HepG2 (cell line): ENCODE data around the gene AARSD1. TPM values are rescaled to one million over a fixed set of nuclear protein-coding genes. Genes with fewer than 3 reads are reported as not detected.

Experiments used
- CCDC6 ChIP-seq: sonication (generic); formaldehyde crosslinking; IDR thresholded peaks from 2 replicates; pipeline ENCODE4 v1.8.1; 2022; ENCODE audit warnings: mild to moderate bottlenecking, missing genetic modification reagents, moderate library complexity
- DR1 ChIP-seq: sonication (generic); formaldehyde crosslinking; IDR thresholded peaks from 2 replicates; pipeline ENCODE4 v1.8.0; 2021; ENCODE audit warnings: mild to moderate bottlenecking, missing genetic modification reagents, inconsistent platforms
- GPBP1L1 ChIP-seq: sonication (generic); formaldehyde crosslinking; IDR thresholded peaks from 2 replicates; pipeline ENCODE4 v1.5.0; 2020; ENCODE audit warnings: mild to moderate bottlenecking, missing genetic modification reagents
- IRX3 ChIP-seq: sonication (generic); formaldehyde crosslinking; IDR thresholded peaks from 2 replicates; pipeline ENCODE4 v1.8.1; 2023; ENCODE audit warnings: mild to moderate bottlenecking, low read depth, missing genetic modification reagents, borderline replicate concordance
- KAT7 ChIP-seq: IDR thresholded peaks from 2 replicates; pipeline ENCODE4 v1.6.1; 2018; ENCODE audit warnings: borderline replicate concordance, missing compliant biosample characterization
- KLF11 ChIP-seq: IDR thresholded peaks from 2 replicates; pipeline ENCODE4 v1.6.1; 2016; ENCODE audit warnings: missing compliant biosample characterization
- KLF15 ChIP-seq: sonication (generic); formaldehyde crosslinking; IDR thresholded peaks from 2 replicates; pipeline ENCODE4 v1.8.1; 2023; ENCODE audit warnings: borderline replicate concordance, mild to moderate bottlenecking, inconsistent platforms, missing genetic modification reagents, mixed read lengths
- MYC ChIP-seq: sonication (generic); formaldehyde crosslinking; IDR thresholded peaks from 2 replicates; pipeline ENCODE4 v1.9.0; 2021; ENCODE audit warnings: missing genetic modification reagents, borderline replicate concordance
- NAIF1 ChIP-seq: sonication (generic); formaldehyde crosslinking; IDR thresholded peaks from 2 replicates; pipeline ENCODE4 v1.5.0; 2020; ENCODE audit warnings: mild to moderate bottlenecking, missing genetic modification reagents, borderline replicate concordance
- NKX3-1 ChIP-seq: sonication (generic); formaldehyde crosslinking; IDR thresholded peaks from 2 replicates; pipeline ENCODE4 v1.5.0; 2020; ENCODE audit warnings: missing genetic modification reagents
- NR2C2 ChIP-seq: sonication (generic); formaldehyde crosslinking; IDR thresholded peaks from 2 replicates; pipeline ENCODE4 v1.4.0; 2020; ENCODE audit warnings: missing genetic modification reagents, mild to moderate bottlenecking, moderate library complexity, borderline replicate concordance
- PHF21A ChIP-seq: sonication (generic); formaldehyde crosslinking; IDR thresholded peaks from 2 replicates; pipeline ENCODE4 v1.5.0; 2020; ENCODE audit warnings: mild to moderate bottlenecking, missing genetic modification reagents
- REPIN1 ChIP-seq: sonication (generic); formaldehyde crosslinking; IDR thresholded peaks from 2 replicates; pipeline ENCODE4 v1.8.0; 2022; ENCODE audit warnings: missing genetic modification reagents, low read depth, mild to moderate bottlenecking, borderline replicate concordance
- RNF2 ChIP-seq: fragments of 450-650 bp; conservative IDR thresholded peaks from 2 replicates; pipeline ENCODE4 v1.6.1; 2016; ENCODE audit warnings: low read depth
- SRSF9 ChIP-seq: fragments of 200-400 bp; formaldehyde crosslinking; IDR thresholded peaks from 2 replicates; pipeline ENCODE4 v1.6.1; 2018; ENCODE audit warnings: borderline replicate concordance, mild to moderate bottlenecking, low read depth, low read length; ENCODE audit not compliant: insufficient read depth, poor library complexity, severe bottlenecking
- YEATS4 ChIP-seq: sonication (generic); formaldehyde crosslinking; IDR thresholded peaks from 2 replicates; pipeline ENCODE4 v1.4.0; 2020; ENCODE audit warnings: missing genetic modification reagents, borderline replicate concordance
- ZFP36L2 ChIP-seq: sonication (generic); formaldehyde crosslinking; IDR thresholded peaks from 2 replicates; pipeline ENCODE4 v1.4.0; 2020; ENCODE audit warnings: missing genetic modification reagents
- ZFP91 ChIP-seq: sonication (generic); formaldehyde crosslinking; IDR thresholded peaks from 2 replicates; pipeline ENCODE4 v1.9.0; 2022; ENCODE audit warnings: missing genetic modification reagents, mild to moderate bottlenecking, borderline replicate concordance
- ZNF274 ChIP-seq: sonication (generic); formaldehyde crosslinking; IDR thresholded peaks from 2 replicates; pipeline ENCODE4 v1.5.1; 2020; ENCODE audit warnings: mild to moderate bottlenecking, missing genetic modification reagents
- ZNF557 ChIP-seq: sonication (generic); formaldehyde crosslinking; IDR thresholded peaks from 2 replicates; pipeline ENCODE4 v1.4.0; 2020; ENCODE audit warnings: missing genetic modification reagents
- ZNF619 ChIP-seq: sonication (generic); formaldehyde crosslinking; IDR thresholded peaks from 2 replicates; pipeline ENCODE4 v1.4.0; 2020; ENCODE audit warnings: mild to moderate bottlenecking, missing genetic modification reagents
- polyA plus RNA-seq, 8 experiments: library from polyadenylated mRNA; depleted of rRNA in 3 of 8; stranded (reverse) in 7 of 8; unstranded in 1 of 8; fragments of >200 nt; fragmentation: Illumina TruSeq in 4 of 8; extraction: Trizol in 4 of 8; gene quantifications; 2 replicates each; pipeline versions ENCODE4 v1.2.1 to v1.2.3, GENCODE V29; 2011 to 2016; ENCODE audit warnings: low read depth in 4 of 8, missing spikeins in 1 of 8, mixed read lengths in 1 of 8; ENCODE audit not compliant: insufficient read depth in 1 of 8
- total RNA-seq, 5 experiments: library from RNA; depleted of rRNA; stranded (reverse); fragments of >200 nt; fragmentation: Illumina TruSeq; extraction: Trizol; gene quantifications; 2 replicates each; pipeline ENCODE4 v1.2.3, GENCODE V29; 2016; ENCODE audit warnings: low read depth in 1 of 5
- TF ChIP-seq, protein P1 (sequence below): sonication (generic); formaldehyde crosslinking; IDR thresholded peaks from 2 replicates; pipeline ENCODE4 v1.4.0; 2020; ENCODE audit warnings: missing genetic modification reagents

The AARSD1 gene
- total and polyA plus RNA-seq, 2 of the 13 experiments (the other 11 are each of a cell fraction or from before 2014, with no cell fraction given) = 24.7 to 29.3 TPM

DNA sequence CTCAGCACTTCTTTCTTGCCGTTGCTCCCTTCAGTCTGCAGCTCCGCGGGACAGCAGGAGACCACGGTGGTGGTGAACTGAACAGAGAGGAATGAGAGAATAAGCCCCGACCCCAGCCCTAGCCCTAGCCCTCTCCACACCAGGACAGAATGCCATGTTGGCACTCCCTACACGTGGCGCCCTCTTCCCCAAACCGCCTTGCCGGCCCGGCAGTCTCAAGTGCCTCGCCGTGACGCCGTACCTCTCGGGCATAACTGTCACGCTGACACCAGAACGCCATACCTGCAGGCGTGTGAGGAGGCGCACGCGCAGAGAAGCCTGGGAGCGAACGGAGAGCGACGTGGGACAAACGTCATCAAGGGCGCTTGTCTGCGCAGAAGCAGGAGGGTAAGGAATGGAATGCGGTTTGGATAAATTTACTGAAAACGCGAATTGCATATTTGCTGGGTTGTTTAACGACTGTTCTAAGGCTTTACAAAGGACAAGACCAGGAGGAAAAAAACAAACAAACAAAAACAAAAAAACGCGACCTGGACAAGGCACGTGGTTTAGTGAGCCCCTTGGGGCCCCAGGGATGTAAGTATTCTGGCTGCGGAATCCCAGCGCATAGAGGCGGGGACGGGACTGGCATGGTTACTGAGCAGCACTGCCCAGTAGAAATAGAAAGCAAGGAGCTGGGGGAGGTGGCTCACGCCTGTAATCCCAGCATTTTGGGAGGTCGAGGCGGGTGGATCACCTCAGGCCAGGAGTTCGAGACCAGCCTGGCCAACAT, at the start of gene AARSD1 (continued):
- TF ChIP-seq, protein P1, sequence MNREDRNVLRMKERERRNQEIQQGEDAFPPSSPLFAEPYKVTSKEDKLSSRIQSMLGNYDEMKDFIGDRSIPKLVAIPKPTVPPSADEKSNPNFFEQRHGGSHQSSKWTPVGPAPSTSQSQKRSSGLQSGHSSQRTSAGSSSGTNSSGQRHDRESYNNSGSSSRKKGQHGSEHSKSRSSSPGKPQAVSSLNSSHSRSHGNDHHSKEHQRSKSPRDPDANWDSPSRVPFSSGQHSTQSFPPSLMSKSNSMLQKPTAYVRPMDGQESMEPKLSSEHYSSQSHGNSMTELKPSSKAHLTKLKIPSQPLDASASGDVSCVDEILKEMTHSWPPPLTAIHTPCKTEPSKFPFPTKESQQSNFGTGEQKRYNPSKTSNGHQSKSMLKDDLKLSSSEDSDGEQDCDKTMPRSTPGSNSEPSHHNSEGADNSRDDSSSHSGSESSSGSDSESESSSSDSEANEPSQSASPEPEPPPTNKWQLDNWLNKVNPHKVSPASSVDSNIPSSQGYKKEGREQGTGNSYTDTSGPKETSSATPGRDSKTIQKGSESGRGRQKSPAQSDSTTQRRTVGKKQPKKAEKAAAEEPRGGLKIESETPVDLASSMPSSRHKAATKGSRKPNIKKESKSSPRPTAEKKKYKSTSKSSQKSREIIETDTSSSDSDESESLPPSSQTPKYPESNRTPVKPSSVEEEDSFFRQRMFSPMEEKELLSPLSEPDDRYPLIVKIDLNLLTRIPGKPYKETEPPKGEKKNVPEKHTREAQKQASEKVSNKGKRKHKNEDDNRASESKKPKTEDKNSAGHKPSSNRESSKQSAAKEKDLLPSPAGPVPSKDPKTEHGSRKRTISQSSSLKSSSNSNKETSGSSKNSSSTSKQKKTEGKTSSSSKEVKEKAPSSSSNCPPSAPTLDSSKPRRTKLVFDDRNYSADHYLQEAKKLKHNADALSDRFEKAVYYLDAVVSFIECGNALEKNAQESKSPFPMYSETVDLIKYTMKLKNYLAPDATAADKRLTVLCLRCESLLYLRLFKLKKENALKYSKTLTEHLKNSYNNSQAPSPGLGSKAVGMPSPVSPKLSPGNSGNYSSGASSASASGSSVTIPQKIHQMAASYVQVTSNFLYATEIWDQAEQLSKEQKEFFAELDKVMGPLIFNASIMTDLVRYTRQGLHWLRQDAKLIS (CRISPR knock-in tag) = no peak
- no peak for TF ChIP-seq IRX3 (CRISPR knock-in tag)
- no peak for TF ChIP-seq KLF11 (CRISPR knock-in tag)
- TF ChIP-seq ZNF557 (CRISPR knock-in tag) = no peak
- TF ChIP-seq NR2C2 (CRISPR knock-in tag) = peak; percentile 54; the same call in 1 of the 2 replicates
- TF ChIP-seq MYC (CRISPR knock-in tag) = peak; percentile 85; the same call in 1 of the 2 replicates
- no peak for TF ChIP-seq GPBP1L1 (CRISPR knock-in tag)
- TF ChIP-seq REPIN1 = 0 out of 2 replicates have a peak, but pooled peaks have one; percentile 48
- TF ChIP-seq ZFP36L2 (CRISPR knock-in tag) = no peak
- TF ChIP-seq YEATS4 (CRISPR knock-in tag) = no peak; the same call in 1 of the 2 replicates
- no peak for TF ChIP-seq KAT7 (CRISPR knock-in tag)
- no peak for TF ChIP-seq KLF15 (CRISPR knock-in tag)
- TF ChIP-seq CCDC6 (CRISPR knock-in tag) = no peak
- 0 out of 2 replicates have a peak, but pooled peaks have one; percentile 40 for TF ChIP-seq RNF2
- no peak for TF ChIP-seq NKX3-1 (CRISPR knock-in tag)
- no peak for TF ChIP-seq PHF21A (CRISPR knock-in tag)
- no peak for TF ChIP-seq SRSF9
- TF ChIP-seq ZNF274 = peak; percentile 72; the same call in 1 of the 2 replicates
- TF ChIP-seq ZFP91 (CRISPR knock-in tag) = 0 out of 2 replicates have a peak, but pooled peaks have one; percentile 56
- TF ChIP-seq NAIF1 = no peak
- TF ChIP-seq DR1 (CRISPR knock-in tag) = no peak
- 0 out of 2 replicates have a peak, but pooled peaks have one; percentile 43 for TF ChIP-seq ZNF619
